ENCODE results near the gene MTA1.
A peak's percentile ranks its signal among the peaks of the same experiment; 100 is the strongest.

The MTA1 gene

GRCh38 chr14:105418269-105419194, 1.1 kb upstream of the MTA1 start:
- H3K27me3 ChIP-seq, result no peaks in the 10 kb centered on the region
- H3K27ac ChIP-seq, result peak overlapping the region; percentile 74 to 81
- peak overlapping the region; percentile 61 to 69 for H3K4me3 ChIP-seq
- TF ChIP-seq CTCF (IDR thresholded peaks at IDR 0.05), result no peak
- no peaks in the 10 kb centered on the region for H3K9me3 ChIP-seq
- peaks cover 0 to 51% (median 42%) of the 10 kb centered on the region in 4 donors for H3K4me1 ChIP-seq
- DNase-seq, result no peak
- intact Hi-C loops (cut with DNase I; ENCODE audit: low total_unique reads), result no loop called here
- no peaks in the 10 kb centered on the region for H3K36me3 ChIP-seq

- TF ChIP-seq CTCF (IDR thresholded peaks at IDR 0.05), result no peak
- intact Hi-C loops (cut with DNase I; ENCODE audit: low total_unique reads), result no loop called here
- H3K4me1 ChIP-seq, result peaks cover 0 to 44% (median 34%) of the 10 kb centered on the region in 4 donors
- peak overlapping the region; percentile 61 to 69 for H3K4me3 ChIP-seq
- no peaks in the 10 kb centered on the region for H3K27me3 ChIP-seq
- H3K9me3 ChIP-seq, result no peaks in the 10 kb centered on the region
- peaks cover 0 to 9% (median 0%) of the 10 kb centered on the region in 3 donors for H3K36me3 ChIP-seq
- peak overlapping the region; percentile 70 to 81 for H3K27ac ChIP-seq
- DNase-seq, result no peak
Observed at GRCh38 chr14:105420101-105420973, 710 bp downstream of the MTA1 start.

GRCh38 chr14:105420974-105421674, 1.5 kb downstream of the MTA1 start:
- Histone ChIP-seq H3K4me1 (peaks cover 0 to 37% (median 29%) of the 10 kb centered on the region in 4 donors), H3K27me3 (no peaks in the 10 kb centered on the region), H3K9me3 (no peaks in the 10 kb centered on the region), H3K27ac (peak overlapping the region; percentile 70 to 81), H3K4me3 (peak overlapping the region; percentile 61 to 69), H3K36me3 (peaks cover 0 to 17% (median 0%) of the 10 kb centered on the region in 3 donors)
- no peak for TF ChIP-seq CTCF (IDR thresholded peaks at IDR 0.05)
- intact Hi-C loops (cut with DNase I; ENCODE audit: low total_unique reads), result no loop called here
- no peak for DNase-seq

GRCh38 chr14:105421723-105422615, 2.3 kb downstream of the MTA1 start:
- Histone ChIP-seq H3K27me3 (no peaks in the 10 kb centered on the region), H3K4me3 (peak overlapping the region in 1 of 2 donors; percentile 69), H3K27ac (peak overlapping the region; percentile 70 to 81), H3K9me3 (no peaks in the 10 kb centered on the region), H3K36me3 (peaks cover 0 to 25% (median 6%) of the 10 kb centered on the region in 3 donors), H3K4me1 (peaks cover 0 to 37% (median 27%) of the 10 kb centered on the region in 4 donors)
- intact Hi-C loops (cut with DNase I; ENCODE audit: low total_unique reads), result no loop called here
- no peak for DNase-seq
- TF ChIP-seq CTCF (IDR thresholded peaks at IDR 0.05), result no peak
